ENCODE data around the gene KIF7. TPM values are rescaled to one million over a fixed set of nuclear protein-coding genes. Genes with fewer than 3 reads are reported as not detected.

The KIF7 gene
- total RNA-seq, 1 experiment from 2014 or later, result 20.4 TPM

GRCh38 chr15:89623165-89623564 lies 32.1 kb downstream of the KIF7 start:
- Mint-ChIP-seq H3K36me3 (peaks cover 94% of the 10 kb centered on the region), H3K9me3 (no peaks in the 10 kb centered on the region), H3K4me1 (no peaks in the 10 kb centered on the region), H3K27ac (no peak overlapping the region), H3K27me3 (ENCODE audit: low read depth) (no peaks in the 10 kb centered on the region), H3K4me3 (no peak overlapping the region)
- DNase-seq (ENCODE audit: low spot score), result no peak
- no peak for TF ChIP-seq IRF1 (CRISPR knock-in tag; IDR thresholded peaks at IDR 0.05)
- TF ChIP-seq TP53 (CRISPR knock-in tag; IDR thresholded peaks at IDR 0.05), result no peak
- TF ChIP-seq ZBTB43 (CRISPR knock-in tag; IDR thresholded peaks at IDR 0.05), result no peak
- no peak for TF ChIP-seq ATF6 (CRISPR knock-in tag; IDR thresholded peaks at IDR 0.05)
- no peak for TF ChIP-seq ZNF232 (CRISPR knock-in tag; IDR thresholded peaks at IDR 0.05)
- TF ChIP-seq FOXJ3 (CRISPR knock-in tag; IDR thresholded peaks at IDR 0.05; ENCODE audit: borderline replicate concordance), result no peak
- no peak for TF ChIP-seq AFF4 (CRISPR knock-in tag; IDR thresholded peaks at IDR 0.05; ENCODE audit: borderline replicate concordance)
- no peak for TF ChIP-seq FOXP4 (CRISPR knock-in tag; IDR thresholded peaks at IDR 0.05)
- TF ChIP-seq ZNF396 (CRISPR knock-in tag; IDR thresholded peaks at IDR 0.05; ENCODE audit: borderline replicate concordance), result no peak
- no peak for TF ChIP-seq MYBL2 (CRISPR knock-in tag; IDR thresholded peaks at IDR 0.05)
- no peak for TF ChIP-seq GTF2I (CRISPR knock-in tag; conservative IDR thresholded peaks at IDR 0.05)
- no peak for TF ChIP-seq ZNF281 (CRISPR knock-in tag; IDR thresholded peaks at IDR 0.05)
- no peak for TF ChIP-seq ERG (CRISPR knock-in tag; IDR thresholded peaks at IDR 0.05)
- no peak for TF ChIP-seq ZBTB21 (CRISPR knock-in tag; IDR thresholded peaks at IDR 0.05; ENCODE audit: borderline replicate concordance)
- no peak for TF ChIP-seq ZNF138 (CRISPR knock-in tag; conservative IDR thresholded peaks at IDR 0.05)
- no peak for TF ChIP-seq FOXP1 (CRISPR knock-in tag; IDR thresholded peaks at IDR 0.05; ENCODE audit: borderline replicate concordance)
- ChIA-PET POLR2A (no interaction called here), CTCF (no interaction called here)
- ATAC-seq, result no peak

Measured in WTC11 (cell line).